HG02763 (cell line): ENCODE measurements around the gene TAGLN.

Experiments used
- ATAC-seq: cut with Tn5 transposase; IDR thresholded peaks from one replicate; pipeline ENCODE4 v1.9.1; 2021; ENCODE audit warnings: mild to moderate bottlenecking, moderate library complexity; ENCODE audit not compliant: unreplicated experiment

The TAGLN gene

GRCh38 chr11:117212697-117213355 is 13.7 kb downstream of the TAGLN start:
- no peak for ATAC-seq

GRCh38 chr11:117214404-117215110 is 15.4 kb downstream of the TAGLN start:
- ATAC-seq = no peak

- no peak for ATAC-seq
These were observed 18.2 kb downstream of the TAGLN start for GRCh38 chr11:117217141-117218084.

- no peak for ATAC-seq
These were observed 19.2 kb downstream of the TAGLN start for GRCh38 chr11:117218133-117218915.

GRCh38 chr11:117219001-117219400 is 19.8 kb downstream of the TAGLN start:
- ATAC-seq = no peak

GRCh38 chr11:117219455-117219854 is 20.3 kb downstream of the TAGLN start:
- no peak for ATAC-seq

- no peak for ATAC-seq
These were observed 20.8 kb downstream of the TAGLN start for GRCh38 chr11:117219995-117220394.

- ATAC-seq = no peak
These were observed 21.4 kb downstream of the TAGLN start for GRCh38 chr11:117220568-117220967.

GRCh38 chr11:117220999-117221774 is 22.0 kb downstream of the TAGLN start:
- no peak for ATAC-seq

- ATAC-seq = no peak
These were observed 22.8 kb downstream of the TAGLN start for GRCh38 chr11:117221775-117222517.

- ATAC-seq = no peak
These were observed 24.0 kb downstream of the TAGLN start for GRCh38 chr11:117222991-117223740.

GRCh38 chr11:117223741-117224689 is 24.8 kb downstream of the TAGLN start:
- no peak for ATAC-seq

- ATAC-seq = no peak
These were observed 26.5 kb downstream of the TAGLN start for GRCh38 chr11:117225553-117226170.

GRCh38 chr11:117226388-117227385 is 27.5 kb downstream of the TAGLN start:
- ATAC-seq = no peak

- no peak for ATAC-seq
These were observed 28.9 kb downstream of the TAGLN start for GRCh38 chr11:117228091-117228490.

- no peak for ATAC-seq
These were observed 30.2 kb downstream of the TAGLN start for GRCh38 chr11:117229411-117229810.
